MM.1S (cell line): Measurements from ENCODE around the gene PSMG3.

Experiments used
- DNase-seq: peaks from one replicate; pipeline ENCODE4 v3.0.0-alpha.2; 2015
- H2AFZ ChIP-seq: fragments of 300-600 bp; sonication (generic); 2 replicates; pipeline ENCODE4 v1.6.0; 2016; ENCODE audit warnings: antibody characterized with exemption, low read length
- H3F3A ChIP-seq: fragments of 300-600 bp; sonication (generic); 2 replicates; pipeline ENCODE4 v1.6.1; 2016; ENCODE audit warnings: mild to moderate bottlenecking, antibody characterized with exemption, low read length, moderate library complexity, mixed read lengths; ENCODE audit not compliant: insufficient read depth
- H3K27ac ChIP-seq: fragments of 300-600 bp; sonication (generic); 2 replicates; pipeline ENCODE4 v1.5.1; 2016; ENCODE audit warnings: mild to moderate bottlenecking, low read length
- H3K27me3 ChIP-seq: fragments of 300-600 bp; sonication (generic); replicated peaks from 2 replicates; pipeline ENCODE4 v1.6.0; 2016; ENCODE audit warnings: low read length; ENCODE audit not compliant: insufficient read depth
- H3K36me3 ChIP-seq: fragments of 300-600 bp; sonication (generic); replicated peaks from 2 replicates; pipeline ENCODE4 v1.6.1; 2016; ENCODE audit warnings: mild to moderate bottlenecking, low read length, mixed read lengths; ENCODE audit not compliant: insufficient read depth
- H3K4me1 ChIP-seq: fragments of 300-600 bp; sonication (generic); 2 replicates; pipeline ENCODE4 v1.6.1; 2016; ENCODE audit warnings: low read length, mixed read lengths
- H3K4me2 ChIP-seq: fragments of 300-600 bp; sonication (generic); 2 replicates; pipeline ENCODE4 v1.6.0; 2016; ENCODE audit warnings: low read depth, low read length
- H3K4me3 ChIP-seq: fragments of 300-600 bp; sonication (generic); 2 replicates; pipeline ENCODE4 v1.5.1; 2016; ENCODE audit warnings: low read length, mixed read lengths
- H3K79me2 ChIP-seq: fragments of 300-600 bp; sonication (generic); 2 replicates; pipeline ENCODE4 v1.6.1; 2016; ENCODE audit warnings: mixed run types, low read length, mixed read lengths
- H3K9ac ChIP-seq: fragments of 300-600 bp; sonication (generic); 2 replicates; pipeline ENCODE4 v1.6.1; 2016; ENCODE audit warnings: low read length, mixed read lengths
- H3K9me2 ChIP-seq: fragments of 300-600 bp; sonication (generic); replicated peaks from 2 replicates; pipeline ENCODE4 v1.6.1; 2016; ENCODE audit warnings: mild to moderate bottlenecking, low read length, mixed read lengths; ENCODE audit not compliant: insufficient read depth
- H3K9me3 ChIP-seq: fragments of 300-600 bp; sonication (generic); replicated peaks from 2 replicates; pipeline ENCODE4 v1.6.1; 2016; ENCODE audit warnings: mild to moderate bottlenecking, low read length, mixed read lengths; ENCODE audit not compliant: insufficient read depth
- H4K20me1 ChIP-seq: fragments of 300-600 bp; sonication (generic); 2 replicates; pipeline ENCODE4 v1.6.1; 2016; ENCODE audit warnings: mild to moderate bottlenecking, low read length, moderate library complexity, mixed read lengths; ENCODE audit not compliant: insufficient read depth
- EZH2 ChIP-seq: fragments of 300-600 bp; sonication (generic); optimal IDR thresholded peaks from 2 replicates; pipeline ENCODE3; 2017; ENCODE audit warnings: low read depth, mild to moderate bottlenecking, antibody characterized with exemption, low read length, mixed read lengths
- EZH2phosphoT487 ChIP-seq: fragments of 300-600 bp; sonication (generic); IDR thresholded peaks from 2 replicates; pipeline ENCODE4 v1.6.1; 2018; ENCODE audit warnings: antibody characterized with exemption, low read length
- TF ChIP-seq, protein P1 (sequence below): fragments of 300-600 bp; sonication (generic); IDR thresholded peaks from 2 replicates; pipeline ENCODE4 v1.5.1; 2016; ENCODE audit warnings: antibody characterized with exemption, low read length, mixed read lengths

The PSMG3 gene

DNA sequence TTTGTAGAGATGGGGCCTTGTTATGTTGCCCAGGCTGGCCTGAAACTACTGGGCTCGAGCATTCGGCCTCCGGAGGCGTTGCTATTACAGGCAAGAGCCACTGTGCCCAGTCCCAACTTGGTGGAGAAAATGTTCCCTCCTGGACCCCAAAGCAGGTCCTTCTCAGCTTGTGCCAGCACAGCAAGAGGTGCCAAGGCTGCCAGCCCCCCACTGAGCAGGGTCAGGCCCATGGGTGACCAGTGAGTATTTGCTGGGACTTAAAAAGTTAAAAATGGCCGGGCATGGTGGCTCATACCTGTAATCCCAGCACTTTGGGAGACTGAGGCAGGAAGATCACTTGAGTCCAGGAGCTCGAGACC, 34.8 kb downstream of the PSMG3 start:
- Histone ChIP-seq H3K9me3 (no peaks in the 10 kb centered on the region), H3K27me3 (no peaks in the 10 kb centered on the region), H3K79me2 (peaks cover 70% of the 10 kb centered on the region), H3K36me3 (no peaks in the 10 kb centered on the region), H2AFZ (no peak overlapping the region), H3K9me2 (no peaks in the 10 kb centered on the region), H3K9ac (no peak overlapping the region), H3K27ac (no peak overlapping the region), H3K4me1 (0 out of 2 replicates have a peak, but pooled peaks cover 5% of the 10 kb centered on the region), H3F3A (no peaks in the 10 kb centered on the region), H3K4me2 (no peak overlapping the region), H4K20me1 (no peaks in the 10 kb centered on the region), H3K4me3 (no peak overlapping the region)
- TF ChIP-seq EZH2 (no peak), EZH2phosphoT487 (no peak)
- no peak for DNase-seq

DNA sequence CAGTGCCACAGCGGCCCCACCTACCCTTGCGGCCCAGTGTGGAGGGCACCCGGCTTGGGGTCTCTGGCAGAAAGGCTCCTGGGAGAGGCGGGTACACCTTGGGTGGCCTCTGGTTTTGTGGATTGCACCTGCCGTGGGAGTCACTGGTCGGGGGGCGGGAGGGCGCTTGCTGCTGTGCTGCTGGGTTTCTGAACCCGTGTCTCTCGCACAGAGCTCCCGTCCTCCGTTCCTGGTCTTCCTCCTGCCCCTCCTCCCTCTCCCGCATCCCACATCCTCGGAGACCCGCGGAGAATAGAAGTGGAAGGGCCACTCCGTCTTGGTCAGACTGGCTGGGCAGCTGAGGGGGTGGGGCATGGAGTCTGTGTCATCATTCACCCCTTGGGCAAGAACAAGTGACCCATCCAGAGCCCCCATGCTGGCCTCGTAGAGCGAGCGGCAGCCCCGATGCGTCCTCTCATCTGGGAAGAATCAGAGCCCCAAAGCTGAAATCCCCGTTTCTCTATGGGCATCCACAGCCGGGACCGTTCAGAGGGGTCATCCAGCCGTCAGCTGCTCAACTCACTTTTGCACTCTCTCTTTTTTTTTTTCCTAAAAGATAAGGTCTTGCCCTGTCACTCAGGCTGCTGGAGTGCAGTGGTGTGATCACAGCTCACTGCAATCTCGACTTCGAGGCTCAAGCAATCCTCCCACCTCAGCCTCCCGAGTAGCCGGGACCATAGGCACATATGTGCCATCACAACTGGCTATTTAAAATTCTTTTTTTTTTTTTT, 35.3 kb downstream of the PSMG3 start:
- Histone ChIP-seq H3K27ac (no peak overlapping the region), H3K9ac (no peak overlapping the region)

DNA sequence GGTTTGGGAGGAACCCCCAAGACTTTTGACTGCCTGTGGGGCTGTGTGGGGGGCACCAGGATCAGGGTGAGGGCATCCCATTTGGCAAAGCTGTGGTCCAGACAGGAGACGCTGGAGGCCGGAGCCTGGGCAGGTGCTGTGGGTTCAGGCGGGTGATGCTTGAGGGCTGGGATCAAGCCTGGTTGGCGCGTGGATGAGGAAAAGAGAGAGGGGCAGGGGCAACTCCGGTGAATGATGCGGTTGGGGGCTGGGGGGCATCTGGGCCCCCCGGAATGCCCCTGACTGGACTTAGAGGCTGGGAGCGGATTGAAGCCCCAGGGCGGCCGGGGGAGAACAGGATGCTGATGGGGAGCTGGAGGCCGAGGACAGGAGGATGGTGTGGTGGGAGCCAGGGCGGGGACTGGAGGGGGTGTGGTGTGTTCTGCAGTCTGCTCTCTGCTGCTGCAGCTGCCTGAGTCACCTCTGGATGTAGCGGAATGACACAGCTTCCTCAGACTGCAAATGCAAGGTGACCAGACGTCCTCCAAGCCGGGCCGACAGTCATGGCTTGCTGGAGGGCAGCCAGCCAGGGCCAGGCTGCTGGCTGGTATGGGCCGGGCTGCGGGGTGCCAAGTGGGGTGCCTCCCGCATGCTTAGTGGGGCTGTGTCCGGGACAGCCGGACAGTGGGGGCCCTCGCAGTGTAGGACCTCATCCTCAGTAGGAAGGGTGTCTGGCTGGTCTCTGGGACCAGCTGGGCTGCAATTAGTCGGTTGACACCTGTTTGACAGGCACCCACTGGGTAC, 36.1 kb downstream of the PSMG3 start:
- H3K9ac ChIP-seq, result no peak overlapping the region
- H3K4me2 ChIP-seq, result no peak overlapping the region
- TF ChIP-seq, protein P1, sequence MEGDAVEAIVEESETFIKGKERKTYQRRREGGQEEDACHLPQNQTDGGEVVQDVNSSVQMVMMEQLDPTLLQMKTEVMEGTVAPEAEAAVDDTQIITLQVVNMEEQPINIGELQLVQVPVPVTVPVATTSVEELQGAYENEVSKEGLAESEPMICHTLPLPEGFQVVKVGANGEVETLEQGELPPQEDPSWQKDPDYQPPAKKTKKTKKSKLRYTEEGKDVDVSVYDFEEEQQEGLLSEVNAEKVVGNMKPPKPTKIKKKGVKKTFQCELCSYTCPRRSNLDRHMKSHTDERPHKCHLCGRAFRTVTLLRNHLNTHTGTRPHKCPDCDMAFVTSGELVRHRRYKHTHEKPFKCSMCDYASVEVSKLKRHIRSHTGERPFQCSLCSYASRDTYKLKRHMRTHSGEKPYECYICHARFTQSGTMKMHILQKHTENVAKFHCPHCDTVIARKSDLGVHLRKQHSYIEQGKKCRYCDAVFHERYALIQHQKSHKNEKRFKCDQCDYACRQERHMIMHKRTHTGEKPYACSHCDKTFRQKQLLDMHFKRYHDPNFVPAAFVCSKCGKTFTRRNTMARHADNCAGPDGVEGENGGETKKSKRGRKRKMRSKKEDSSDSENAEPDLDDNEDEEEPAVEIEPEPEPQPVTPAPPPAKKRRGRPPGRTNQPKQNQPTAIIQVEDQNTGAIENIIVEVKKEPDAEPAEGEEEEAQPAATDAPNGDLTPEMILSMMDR, result no peak
- TF ChIP-seq EZH2 (no peak), EZH2phosphoT487 (no peak)
- H2AFZ ChIP-seq, result no peak overlapping the region
- H3K27me3 ChIP-seq, result 0 out of 2 replicates have a peak, but pooled peaks cover 6% of the 10 kb centered on the region
- H4K20me1 ChIP-seq, result no peaks in the 10 kb centered on the region
- DNase-seq, result no peak
- no peaks in the 10 kb centered on the region for H3F3A ChIP-seq
- no peaks in the 10 kb centered on the region for H3K9me2 ChIP-seq
- no peak overlapping the region for H3K4me3 ChIP-seq
- 0 out of 2 replicates have a peak, but pooled peaks cover 5% of the 10 kb centered on the region for H3K4me1 ChIP-seq
- no peaks in the 10 kb centered on the region for H3K9me3 ChIP-seq
- H3K36me3 ChIP-seq, result no peaks in the 10 kb centered on the region
- H3K27ac ChIP-seq, result no peak overlapping the region
- H3K79me2 ChIP-seq, result peaks cover 70% of the 10 kb centered on the region

More for the DNA sequence above, 35.3 kb downstream of the PSMG3 start:
- DNase-seq, result no peak
- Histone ChIP-seq H3F3A (no peaks in the 10 kb centered on the region), H3K4me3 (no peak overlapping the region), H4K20me1 (no peaks in the 10 kb centered on the region), H3K27me3 (0 out of 2 replicates have a peak, but pooled peaks cover 2% of the 10 kb centered on the region), H3K36me3 (no peaks in the 10 kb centered on the region), H3K9me3 (no peaks in the 10 kb centered on the region), H3K4me2 (no peak overlapping the region), H3K79me2 (peaks cover 70% of the 10 kb centered on the region), H3K4me1 (0 out of 2 replicates have a peak, but pooled peaks cover 5% of the 10 kb centered on the region), H3K9me2 (no peaks in the 10 kb centered on the region), H2AFZ (no peak overlapping the region)
- no peak for TF ChIP-seq EZH2phosphoT487
- TF ChIP-seq, protein P1, result no peak
- no peak for TF ChIP-seq EZH2
